PC-3 (cell line): ENCODE data around the gene MGA. TPM values are rescaled to one million over a fixed set of nuclear protein-coding genes. Genes with fewer than 3 reads are reported as not detected.

Source experiments
- ATAC-seq: fragments of 200-7000 bp; cut with Tn5 transposase; 2 replicates; pipeline ENCODE4 v1.9.1; 2020; ENCODE audit warnings: mild to moderate bottlenecking, moderate library complexity
- BruUV-seq: library from RNA; stranded (reverse); fragments of 400-500 nt; replicated peaks from 2 replicates; lab custom pipeline; 2021; lab: Mats Ljungman, UMichigan
- CTCF ChIA-PET: fragments of 300-600 bp; sonication (Branson Sonifier 250); formaldehyde crosslinking; loops from one replicate; lab custom pipeline; 2022; ENCODE audit warnings: antibody characterized with exemption; lab: Charles Lee
- POLR2A ChIA-PET: fragments of 300-600 bp; sonication (Branson Sonifier 250); formaldehyde crosslinking; loops from one replicate; lab custom pipeline; 2022; ENCODE audit warnings: antibody characterized with exemption; ENCODE audit not compliant: unreplicated experiment; lab: Charles Lee
- DNase-seq: peaks from one replicate; pipeline ENCODE4 v3.0.0-alpha.2; 2015
- H2AFZ ChIP-seq: fragments of 300-600 bp; sonication (generic); 2 replicates; pipeline ENCODE4 v1.6.0; 2016; ENCODE audit warnings: antibody characterized with exemption, low read length
- H3F3A ChIP-seq: fragments of 300-600 bp; sonication (generic); one replicate; pipeline ENCODE4 v1.6.0; 2017; ENCODE audit warnings: antibody characterized with exemption, low read length, control low read depth, mild to moderate bottlenecking; ENCODE audit not compliant: unreplicated experiment
- H3K27ac ChIP-seq: fragments of 300-600 bp; sonication (generic); 2 replicates; pipeline ENCODE4 v1.5.1; 2016; ENCODE audit warnings: mild to moderate bottlenecking, low read length
- H3K27me3 ChIP-seq: fragments of 300-600 bp; sonication (generic); 2 replicates; pipeline ENCODE4 v1.6.1; 2016; ENCODE audit warnings: low read length, mixed read lengths
- H3K36me3 ChIP-seq: fragments of 300-600 bp; sonication (generic); 2 replicates; pipeline ENCODE4 v1.6.1; 2016; ENCODE audit warnings: low read depth, mixed run types, low read length, mixed read lengths
- H3K4me1 ChIP-seq: fragments of 300-600 bp; sonication (generic); 2 replicates; pipeline ENCODE4 v1.5.1; 2016; ENCODE audit warnings: low read length; ENCODE audit not compliant: insufficient read depth
- H3K4me2 ChIP-seq: fragments of 300-600 bp; sonication (generic); 2 replicates; pipeline ENCODE4 v1.6.0; 2016; ENCODE audit warnings: low read length
- H3K4me3 ChIP-seq: fragments of 300-600 bp; sonication (generic); 2 replicates; pipeline ENCODE4 v1.5.1; 2016; ENCODE audit warnings: mild to moderate bottlenecking, low read length, mixed read lengths
- H3K79me2 ChIP-seq: fragments of 300-600 bp; sonication (generic); 2 replicates; pipeline ENCODE4 v1.6.1; 2017; ENCODE audit warnings: low read length, mixed read lengths
- H3K9ac ChIP-seq: fragments of 300-600 bp; sonication (generic); 2 replicates; pipeline ENCODE4 v1.6.0; 2016; ENCODE audit warnings: mild to moderate bottlenecking, low read length
- H3K9me2 ChIP-seq: fragments of 300-600 bp; sonication (generic); replicated peaks from 2 replicates; pipeline ENCODE4 v1.6.1; 2016; ENCODE audit warnings: mixed run types, low read length, mixed read lengths
- H3K9me3 ChIP-seq: fragments of 300-600 bp; sonication (generic); 2 replicates; pipeline ENCODE4 v1.6.1; 2016; ENCODE audit warnings: low read length, mixed read lengths
- H4K20me1 ChIP-seq: fragments of 300-600 bp; sonication (generic); 2 replicates; pipeline ENCODE4 v1.6.1; 2016; ENCODE audit warnings: low read length, mixed read lengths
- EZH2 ChIP-seq: fragments of 300-600 bp; sonication (generic); IDR thresholded peaks from one replicate; pipeline ENCODE4 v1.6.1; 2017; ENCODE audit warnings: antibody characterized with exemption, mild to moderate bottlenecking, low read length; ENCODE audit not compliant: unreplicated experiment
- EZH2phosphoT487 ChIP-seq: fragments of 300-600 bp; sonication (generic); IDR thresholded peaks from 2 replicates; pipeline ENCODE4 v1.6.1; 2018; ENCODE audit warnings: mild to moderate bottlenecking, antibody characterized with exemption, low read length, borderline replicate concordance
- intact Hi-C: fragments of 100-400 bp; cut with micrococcal nuclease; formaldehyde crosslinking; loops from 2 replicates; pipeline ENCODE4 v1.9.0; 2023
- total RNA-seq: library from RNA; depleted of rRNA; stranded (reverse); fragments of >200 nt; gene quantifications from 2 replicates; pipeline ENCODE4 v1.2.3, GENCODE V29; 2014
- TF ChIP-seq, protein P1 (sequence below): fragments of 300-600 bp; sonication (generic); conservative IDR thresholded peaks from 2 replicates; pipeline ENCODE4 v1.5.1; 2017; ENCODE audit warnings: antibody characterized with exemption, low read depth, mild to moderate bottlenecking, low read length

MGA gene
- total RNA-seq, 1 experiment from 2014 or later = 21.2 TPM

DNA sequence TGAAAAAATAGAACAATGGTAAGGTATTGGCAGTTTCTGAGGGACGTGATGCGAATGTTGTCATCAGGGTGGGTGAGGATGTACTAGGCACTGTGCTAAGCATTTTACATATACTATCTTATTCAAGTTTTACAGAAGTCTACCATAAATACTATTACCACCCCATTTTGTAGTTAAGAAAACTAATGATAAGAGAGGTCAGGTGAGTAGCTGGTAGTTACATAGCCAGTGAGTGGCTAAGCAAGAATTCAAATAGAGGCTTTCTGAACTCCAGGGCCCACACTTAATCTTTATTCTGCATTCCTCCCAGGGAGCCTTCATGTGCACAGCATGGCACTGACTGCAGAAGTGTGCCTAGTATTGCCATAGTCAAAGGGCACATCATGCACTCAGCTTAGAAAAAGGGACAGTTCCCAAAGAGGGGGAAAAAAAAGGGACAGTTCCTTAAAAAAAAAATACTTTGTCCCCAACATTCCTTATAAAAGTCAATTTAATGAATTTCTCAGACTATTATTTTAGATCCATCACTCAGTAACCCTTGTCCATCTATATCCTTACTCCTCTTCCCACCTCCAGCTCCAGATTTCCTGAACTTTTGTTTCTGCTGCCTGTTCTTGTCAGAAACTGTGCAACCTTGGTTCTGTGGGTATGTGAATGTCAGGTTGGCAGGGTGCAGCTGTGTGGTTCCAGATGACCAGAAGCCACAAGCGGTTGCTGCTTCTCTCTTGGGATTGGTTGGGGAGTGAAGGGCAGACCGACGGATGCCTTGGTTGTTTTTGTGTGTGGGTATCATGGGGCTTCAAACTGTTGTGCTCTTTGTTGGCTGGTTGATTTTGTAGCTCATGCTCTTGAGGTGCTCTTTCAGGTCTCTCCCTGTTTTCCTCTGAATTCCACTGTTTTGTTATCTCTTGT is 122.4 kb downstream of the MGA start:
- ChIA-PET POLR2A (no interaction called here), CTCF (interaction anchor here (0.7 kb wide), 1 partner anchor 23 kb away, joined by 4 read pairs; no protein-coding TSS in a partner anchor)
- H2AFZ ChIP-seq = no peak overlapping the region
- intact Hi-C loops = no loop called here
- H3F3A ChIP-seq = no peaks in the 10 kb centered on the region
- DNase-seq (no peak), ATAC-seq (no peak)
- no peaks in the 10 kb centered on the region for H4K20me1 ChIP-seq
- no peaks in the 10 kb centered on the region for H3K27me3 ChIP-seq
- H3K9me3 ChIP-seq = no peaks in the 10 kb centered on the region
- no peak for TF ChIP-seq EZH2
- TF ChIP-seq, protein P1, sequence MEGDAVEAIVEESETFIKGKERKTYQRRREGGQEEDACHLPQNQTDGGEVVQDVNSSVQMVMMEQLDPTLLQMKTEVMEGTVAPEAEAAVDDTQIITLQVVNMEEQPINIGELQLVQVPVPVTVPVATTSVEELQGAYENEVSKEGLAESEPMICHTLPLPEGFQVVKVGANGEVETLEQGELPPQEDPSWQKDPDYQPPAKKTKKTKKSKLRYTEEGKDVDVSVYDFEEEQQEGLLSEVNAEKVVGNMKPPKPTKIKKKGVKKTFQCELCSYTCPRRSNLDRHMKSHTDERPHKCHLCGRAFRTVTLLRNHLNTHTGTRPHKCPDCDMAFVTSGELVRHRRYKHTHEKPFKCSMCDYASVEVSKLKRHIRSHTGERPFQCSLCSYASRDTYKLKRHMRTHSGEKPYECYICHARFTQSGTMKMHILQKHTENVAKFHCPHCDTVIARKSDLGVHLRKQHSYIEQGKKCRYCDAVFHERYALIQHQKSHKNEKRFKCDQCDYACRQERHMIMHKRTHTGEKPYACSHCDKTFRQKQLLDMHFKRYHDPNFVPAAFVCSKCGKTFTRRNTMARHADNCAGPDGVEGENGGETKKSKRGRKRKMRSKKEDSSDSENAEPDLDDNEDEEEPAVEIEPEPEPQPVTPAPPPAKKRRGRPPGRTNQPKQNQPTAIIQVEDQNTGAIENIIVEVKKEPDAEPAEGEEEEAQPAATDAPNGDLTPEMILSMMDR = no peak
- no peak for TF ChIP-seq EZH2phosphoT487
- peaks cover 89% of the 10 kb centered on the region for H3K79me2 ChIP-seq
- no peak overlapping the region for H3K4me3 ChIP-seq
- H3K36me3 ChIP-seq = 0 out of 2 replicates have a peak, but pooled peaks cover 4% of the 10 kb centered on the region
- H3K27ac ChIP-seq = no peak overlapping the region
- no peak overlapping the region for H3K9ac ChIP-seq
- peaks cover 25% of the 10 kb centered on the region for H3K4me1 ChIP-seq
- H3K9me2 ChIP-seq = no peaks in the 10 kb centered on the region
- no TSS peak for BruUV-seq
- no peak overlapping the region for H3K4me2 ChIP-seq

DNA sequence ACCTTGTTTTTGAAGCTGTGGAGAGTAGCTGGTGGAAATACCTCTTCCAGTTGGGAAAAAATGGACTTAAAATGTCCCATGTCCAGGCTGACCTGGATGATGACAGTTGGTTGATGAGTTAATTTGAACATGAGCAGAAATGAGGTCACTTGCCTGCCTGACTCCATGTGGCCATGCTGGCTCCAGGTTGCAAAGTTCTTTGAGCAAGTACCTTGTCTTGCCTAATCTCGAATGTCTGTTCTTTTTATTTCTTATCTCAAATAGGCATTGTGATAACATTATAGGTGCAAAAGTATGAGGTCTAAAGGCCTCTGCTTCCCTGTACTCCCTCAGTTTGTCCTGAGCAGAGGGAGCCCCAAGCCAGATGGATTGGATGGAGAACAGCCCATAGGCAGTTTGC is 123.1 kb downstream of the MGA start:
- H3K9me2 ChIP-seq = no peaks in the 10 kb centered on the region
- no peaks in the 10 kb centered on the region for H3F3A ChIP-seq
- DNase-seq = no peak
- ATAC-seq = no peak
- H3K9ac ChIP-seq = no peak overlapping the region
- TF ChIP-seq EZH2phosphoT487 (no peak), EZH2 (no peak)
- H3K27me3 ChIP-seq = no peaks in the 10 kb centered on the region
- CTCF ChIA-PET = no interaction called here
- no peak overlapping the region for H2AFZ ChIP-seq
- no peaks in the 10 kb centered on the region for H3K9me3 ChIP-seq
- intact Hi-C loops = no loop called here
- BruUV-seq = no TSS peak
- peaks cover 86% of the 10 kb centered on the region for H3K79me2 ChIP-seq
- POLR2A ChIA-PET = no interaction called here
- H3K4me3 ChIP-seq = no peak overlapping the region
- H3K4me2 ChIP-seq = no peak overlapping the region
- 0 out of 2 replicates have a peak, but pooled peaks cover 4% of the 10 kb centered on the region for H3K36me3 ChIP-seq
- peaks cover 18% of the 10 kb centered on the region for H3K4me1 ChIP-seq
- no peaks in the 10 kb centered on the region for H4K20me1 ChIP-seq
- no peak overlapping the region for H3K27ac ChIP-seq

DNA sequence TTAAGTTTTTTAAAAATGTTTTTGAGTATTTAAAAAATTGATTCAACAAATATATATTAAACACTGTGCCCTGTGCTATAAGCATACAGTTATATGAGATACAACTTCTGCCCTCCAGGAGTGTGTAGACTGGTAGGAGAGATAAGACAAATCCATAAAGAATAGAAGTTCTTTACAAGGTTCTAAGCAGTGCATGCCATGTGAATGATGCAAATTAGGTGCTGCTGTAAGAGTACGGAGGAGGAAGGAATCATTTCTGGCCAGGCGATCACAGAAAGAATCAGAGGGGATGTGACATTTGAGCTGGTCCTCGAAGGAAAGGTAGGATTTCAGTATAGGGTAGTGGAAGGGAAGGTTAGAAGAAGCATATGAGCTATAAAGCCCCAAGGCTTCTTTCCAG is 128.1 kb downstream of the MGA start:
- Histone ChIP-seq H3K27me3 (no peaks in the 10 kb centered on the region), H3K9me2 (no peaks in the 10 kb centered on the region), H2AFZ (no peak overlapping the region), H3K4me3 (no peak overlapping the region), H3K79me2 (peaks cover 83% of the 10 kb centered on the region), H3K9ac (no peak overlapping the region), H3K36me3 (0 out of 2 replicates have a peak, but pooled peaks cover 4% of the 10 kb centered on the region), H3K27ac (no peak overlapping the region), H3K4me1 (peaks cover 30% of the 10 kb centered on the region), H4K20me1 (no peaks in the 10 kb centered on the region), H3K9me3 (no peaks in the 10 kb centered on the region), H3K4me2 (no peak overlapping the region), H3F3A (no peaks in the 10 kb centered on the region)
- TF ChIP-seq EZH2 (no peak), EZH2phosphoT487 (no peak)
- TF ChIP-seq, protein P1 = no peak
- CTCF ChIA-PET = no interaction called here
- intact Hi-C loops = no loop called here
- ATAC-seq (no peak), DNase-seq (no peak)
- no TSS peak for BruUV-seq
- POLR2A ChIA-PET = interaction anchor here (0.6 to 0.7 kb wide), 2 partner anchors 14 to 19 kb away, joined by 3 to 6 read pairs; partner anchors contain the start of gene MAPKBP1
